Esophagus squamous epithelium (tissue), 5 donors: ENCODE measurements around the gene IL31RA. TPM values are rescaled to one million over a fixed set of nuclear protein-coding genes. Genes with fewer than 3 reads are reported as not detected.

Experiments used
- DNase-seq: peaks from one replicate; lab custom pipeline; 2025; lab: John Stamatoyannopoulos, UW
- H3K27ac ChIP-seq, 4 donors: fragments of 200-600 bp; sonication (generic); one replicate each; pipeline ENCODE4 v1.5.1; 2016 to 2019; ENCODE audit warnings: mild to moderate bottlenecking in 1 of 4
- H3K27me3 ChIP-seq, 4 donors: fragments of 200-600 bp; sonication (generic); 1 replicate in 3 of 4; 2 replicates in 1 of 4; pipeline versions ENCODE4 v1.5.1 to v1.6.0; 2017 to 2021; ENCODE audit warnings: antibody characterized with exemption in 1 of 4
- H3K36me3 ChIP-seq, 3 donors: fragments of 200-600 bp; sonication (generic); one replicate each; pipeline ENCODE4 v1.5.1; 2016 to 2019
- H3K4me1 ChIP-seq, 3 donors: fragments of 200-600 bp; sonication (generic); one replicate each; pipeline ENCODE4 v1.5.1; 2017 to 2019
- H3K4me3 ChIP-seq, 4 donors: fragments of 200-600 bp; sonication (generic); 1 replicate in 3 of 4; 2 replicates in 1 of 4; pipeline ENCODE4 v1.5.1; 2016 to 2019; ENCODE audit warnings: mild to moderate bottlenecking in 2 of 4, moderate library complexity in 1 of 4
- H3K9me3 ChIP-seq, 3 donors: fragments of 200-600 bp; sonication (generic); one replicate each; pipeline ENCODE4 v1.5.1; 2016 to 2019
- POLR2A ChIP-seq, 4 donors: fragments of 450-650 bp; IDR thresholded peaks; one replicate each; pipeline ENCODE4 v1.6.1; 2017; ENCODE audit warnings: antibody characterized with exemption in 4 of 4, mild to moderate bottlenecking in 4 of 4, moderate library complexity in 3 of 4
- WGBS, 2 donors: methylation state at CpG; one replicate each; pipeline ENCODE4 v1.1.5; 2018; 5-methylcytosine and 5-hydroxymethylcytosine counted together
- intact Hi-C: fragments of 100-400 bp; cut with DNase I; formaldehyde crosslinking; loops from one replicate; pipeline ENCODE4 v1.15.0; 2022
- total RNA-seq, 4 donors: library from RNA; depleted of rRNA; stranded (reverse); fragments of >200 nt; gene quantifications; one replicate each; pipeline ENCODE4 v1.1.0, GENCODE V29; 2016
- TF ChIP-seq, protein P1 (sequence below), 6 experiments: fragments of 450-650 bp in 4 of 6; fragments of 200-600 bp in 2 of 6; sonication (generic) in 2 of 6; IDR thresholded peaks; one replicate each; pipeline ENCODE4 v1.5.1; 2016 to 2019; ENCODE audit warnings: antibody characterized with exemption in 6 of 6, mild to moderate bottlenecking in 4 of 6, moderate library complexity in 4 of 6
- donor health status: DM: yes; HTN: yes; CAD: no.

IL31RA gene
- total RNA-seq, 4 donors from 2014 or later: not detected

- no peak overlapping the region for H3K4me3 ChIP-seq
- intact Hi-C loops: no loop called here
- no peaks in the 10 kb centered on the region for H3K27me3 ChIP-seq
- H3K4me1 ChIP-seq: peaks cover 0 to 13% (median 0%) of the 10 kb centered on the region in 3 donors
- no peak for TF ChIP-seq POLR2A (IDR thresholded peaks at IDR 0.05)
- TF ChIP-seq, protein P1, sequence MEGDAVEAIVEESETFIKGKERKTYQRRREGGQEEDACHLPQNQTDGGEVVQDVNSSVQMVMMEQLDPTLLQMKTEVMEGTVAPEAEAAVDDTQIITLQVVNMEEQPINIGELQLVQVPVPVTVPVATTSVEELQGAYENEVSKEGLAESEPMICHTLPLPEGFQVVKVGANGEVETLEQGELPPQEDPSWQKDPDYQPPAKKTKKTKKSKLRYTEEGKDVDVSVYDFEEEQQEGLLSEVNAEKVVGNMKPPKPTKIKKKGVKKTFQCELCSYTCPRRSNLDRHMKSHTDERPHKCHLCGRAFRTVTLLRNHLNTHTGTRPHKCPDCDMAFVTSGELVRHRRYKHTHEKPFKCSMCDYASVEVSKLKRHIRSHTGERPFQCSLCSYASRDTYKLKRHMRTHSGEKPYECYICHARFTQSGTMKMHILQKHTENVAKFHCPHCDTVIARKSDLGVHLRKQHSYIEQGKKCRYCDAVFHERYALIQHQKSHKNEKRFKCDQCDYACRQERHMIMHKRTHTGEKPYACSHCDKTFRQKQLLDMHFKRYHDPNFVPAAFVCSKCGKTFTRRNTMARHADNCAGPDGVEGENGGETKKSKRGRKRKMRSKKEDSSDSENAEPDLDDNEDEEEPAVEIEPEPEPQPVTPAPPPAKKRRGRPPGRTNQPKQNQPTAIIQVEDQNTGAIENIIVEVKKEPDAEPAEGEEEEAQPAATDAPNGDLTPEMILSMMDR (IDR thresholded peaks at IDR 0.05): no peak
- DNase-seq: no peak
- WGBS, 2 donors: 60 to 68% methylated on average over 5 of the region's 5 CpGs
- H3K9me3 ChIP-seq: no peaks in the 10 kb centered on the region
- H3K27ac ChIP-seq: no peak overlapping the region
- H3K36me3 ChIP-seq: no peaks in the 10 kb centered on the region
Measured at GRCh38 chr5:55925712-55926111, 74.6 kb downstream of the IL31RA start.

GRCh38 chr5:55926476-55926875 lies 75.3 kb downstream of the IL31RA start:
- Histone ChIP-seq H3K27ac (no peak overlapping the region), H3K9me3 (no peaks in the 10 kb centered on the region), H3K4me1 (peaks cover 0 to 13% (median 0%) of the 10 kb centered on the region in 3 donors), H3K36me3 (no peaks in the 10 kb centered on the region), H3K4me3 (no peak overlapping the region), H3K27me3 (no peaks in the 10 kb centered on the region)
- TF ChIP-seq POLR2A (IDR thresholded peaks at IDR 0.05): no peak
- TF ChIP-seq, protein P1 (IDR thresholded peaks at IDR 0.05): no peak
- 81 to 93% methylated on average over 5 of the region's 5 CpGs for WGBS, 2 donors
- intact Hi-C loops: no loop called here
- DNase-seq: no peak

DNA sequence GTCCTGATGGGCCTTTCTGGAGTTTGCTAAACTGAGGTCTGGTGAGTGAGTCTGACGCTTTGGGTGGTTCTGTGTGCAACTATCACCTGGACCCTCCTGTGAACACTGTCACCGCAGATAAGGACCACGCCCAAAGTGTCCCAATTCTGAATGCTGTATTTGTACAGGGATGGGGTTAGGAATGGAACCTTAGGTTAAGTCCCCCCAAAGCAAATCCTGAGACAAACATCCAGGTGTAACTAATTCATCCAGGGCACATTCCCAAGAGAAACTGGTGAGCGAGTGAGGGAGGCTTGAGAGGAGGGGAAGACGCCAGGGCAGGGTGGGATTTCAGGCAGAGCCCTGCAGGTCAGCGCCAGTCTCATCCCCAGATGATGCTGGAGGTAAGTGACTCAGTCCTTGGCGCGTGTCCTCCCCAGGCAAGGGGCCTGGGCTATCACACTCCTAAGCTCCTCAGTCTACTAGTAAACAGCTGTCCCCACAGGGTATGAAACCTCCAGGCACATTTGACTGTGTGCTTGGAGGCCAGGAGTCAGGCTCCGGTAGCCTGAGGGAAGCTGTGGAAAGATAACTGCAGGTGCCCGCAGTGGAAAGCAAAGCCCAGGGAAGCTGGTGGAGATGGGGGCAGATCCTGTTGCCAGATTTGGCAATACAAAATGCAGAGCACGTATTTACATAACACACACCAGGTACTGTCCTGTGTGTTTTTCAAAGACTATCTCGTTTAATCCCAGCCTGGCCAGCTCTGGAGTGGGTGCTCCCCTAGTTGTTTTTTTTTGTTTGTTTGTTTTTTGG lies 76.9 kb downstream of the IL31RA start:
- no peak for TF ChIP-seq POLR2A (IDR thresholded peaks at IDR 0.05)
- TF ChIP-seq, protein P1 (IDR thresholded peaks at IDR 0.05): no peak
- no peak overlapping the region for H3K4me3 ChIP-seq
- H3K4me1 ChIP-seq: peaks cover 0 to 9% (median 0%) of the 10 kb centered on the region in 3 donors
- H3K9me3 ChIP-seq: no peaks in the 10 kb centered on the region
- WGBS, 2 donors: 75 to 84% methylated on average over 8 to 11 of the region's 12 CpGs
- no peak overlapping the region for H3K27ac ChIP-seq
- H3K27me3 ChIP-seq: no peaks in the 10 kb centered on the region
- no peak for DNase-seq
- H3K36me3 ChIP-seq: no peaks in the 10 kb centered on the region
- intact Hi-C loops: no loop called here

- WGBS, 2 donors: 84 to 86% methylated on average over 10 to 11 of the region's 12 CpGs
- intact Hi-C loops: no loop called here
- DNase-seq: no peak
Measured at GRCh38 chr5:55929020-55929799, 78.1 kb downstream of the IL31RA start.

More at GRCh38 chr5:55929020-55929799, 78.1 kb downstream of the IL31RA start:
- TF ChIP-seq, protein P1 (IDR thresholded peaks at IDR 0.05): no peak
- no peak for TF ChIP-seq POLR2A (IDR thresholded peaks at IDR 0.05)
- Histone ChIP-seq H3K27me3 (no peaks in the 10 kb centered on the region), H3K4me1 (no peaks in the 10 kb centered on the region), H3K36me3 (peaks cover 0 to 5% (median 0%) of the 10 kb centered on the region in 3 donors), H3K4me3 (no peak overlapping the region), H3K27ac (no peak overlapping the region), H3K9me3 (no peaks in the 10 kb centered on the region)
